WTC11 (cell line): Measurements from ENCODE around the gene NUDT4B.
"Not testable (repeated sequence)": the region's sequence is repeated elsewhere in the genome, so short reads cannot be mapped to it uniquely, and the experiment has no call there.

Experiments
- PREB ChIP-seq: sonication (generic); formaldehyde crosslinking; IDR thresholded peaks from 2 replicates; pipeline ENCODE4 v1.8.1; 2022; ENCODE audit warnings: mild to moderate bottlenecking, missing genetic modification reagents, moderate library complexity, borderline replicate concordance
- ZNF423 ChIP-seq: fragments of 250-450 bp; sonication (Bioruptor Pico); IDR thresholded peaks from 2 replicates; pipeline ENCODE4 v2.1.2; 2022; ENCODE audit warnings: mild to moderate bottlenecking, moderate library complexity
- TF ChIP-seq, protein P1 (sequence below): fragments of 200-600 bp; IDR thresholded peaks from 2 replicates; pipeline ENCODE4 v1.8.0; 2022; ENCODE audit warnings: antibody characterized with exemption
- TF ChIP-seq, protein P2 (sequence below): sonication (generic); formaldehyde crosslinking; IDR thresholded peaks from 2 replicates; pipeline ENCODE4 v1.8.0; 2022; ENCODE audit warnings: mild to moderate bottlenecking, missing genetic modification reagents

DNA sequence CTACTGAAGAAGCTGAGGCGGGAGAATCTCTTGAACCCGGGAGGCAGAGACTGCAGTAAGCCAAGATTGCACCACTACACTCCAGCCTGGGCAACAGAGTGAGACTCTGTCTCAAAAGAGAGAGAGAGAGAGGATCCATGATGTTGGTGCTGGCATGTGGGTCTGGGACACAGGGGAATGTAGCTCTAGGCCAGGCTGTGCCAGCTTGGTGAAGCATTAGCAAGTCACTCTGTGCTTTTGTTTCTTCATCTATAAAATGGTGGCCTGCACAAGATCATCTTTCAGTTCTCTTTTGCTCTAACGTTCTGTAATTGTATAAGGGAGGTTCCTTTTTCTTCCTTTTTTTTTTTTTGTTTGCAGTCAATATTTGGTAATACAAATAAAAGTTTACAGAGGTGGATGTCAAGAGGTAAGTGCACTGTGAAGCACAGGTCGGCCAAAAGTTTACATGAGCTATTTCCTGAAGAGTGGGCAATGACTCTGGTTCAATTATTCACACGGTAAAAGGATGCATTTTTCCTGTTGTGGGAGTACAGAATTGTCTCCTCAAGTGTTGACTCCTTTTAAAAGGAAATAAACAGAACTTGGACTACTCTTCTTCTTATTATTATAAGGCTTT is 44.5 kb upstream of the NUDT4B start:
- TF ChIP-seq, protein P1, sequence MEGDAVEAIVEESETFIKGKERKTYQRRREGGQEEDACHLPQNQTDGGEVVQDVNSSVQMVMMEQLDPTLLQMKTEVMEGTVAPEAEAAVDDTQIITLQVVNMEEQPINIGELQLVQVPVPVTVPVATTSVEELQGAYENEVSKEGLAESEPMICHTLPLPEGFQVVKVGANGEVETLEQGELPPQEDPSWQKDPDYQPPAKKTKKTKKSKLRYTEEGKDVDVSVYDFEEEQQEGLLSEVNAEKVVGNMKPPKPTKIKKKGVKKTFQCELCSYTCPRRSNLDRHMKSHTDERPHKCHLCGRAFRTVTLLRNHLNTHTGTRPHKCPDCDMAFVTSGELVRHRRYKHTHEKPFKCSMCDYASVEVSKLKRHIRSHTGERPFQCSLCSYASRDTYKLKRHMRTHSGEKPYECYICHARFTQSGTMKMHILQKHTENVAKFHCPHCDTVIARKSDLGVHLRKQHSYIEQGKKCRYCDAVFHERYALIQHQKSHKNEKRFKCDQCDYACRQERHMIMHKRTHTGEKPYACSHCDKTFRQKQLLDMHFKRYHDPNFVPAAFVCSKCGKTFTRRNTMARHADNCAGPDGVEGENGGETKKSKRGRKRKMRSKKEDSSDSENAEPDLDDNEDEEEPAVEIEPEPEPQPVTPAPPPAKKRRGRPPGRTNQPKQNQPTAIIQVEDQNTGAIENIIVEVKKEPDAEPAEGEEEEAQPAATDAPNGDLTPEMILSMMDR, result not testable (repeated sequence)
- TF ChIP-seq, protein P2, sequence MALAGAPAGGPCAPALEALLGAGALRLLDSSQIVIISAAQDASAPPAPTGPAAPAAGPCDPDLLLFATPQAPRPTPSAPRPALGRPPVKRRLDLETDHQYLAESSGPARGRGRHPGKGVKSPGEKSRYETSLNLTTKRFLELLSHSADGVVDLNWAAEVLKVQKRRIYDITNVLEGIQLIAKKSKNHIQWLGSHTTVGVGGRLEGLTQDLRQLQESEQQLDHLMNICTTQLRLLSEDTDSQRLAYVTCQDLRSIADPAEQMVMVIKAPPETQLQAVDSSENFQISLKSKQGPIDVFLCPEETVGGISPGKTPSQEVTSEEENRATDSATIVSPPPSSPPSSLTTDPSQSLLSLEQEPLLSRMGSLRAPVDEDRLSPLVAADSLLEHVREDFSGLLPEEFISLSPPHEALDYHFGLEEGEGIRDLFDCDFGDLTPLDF (CRISPR knock-in tag), result not testable (repeated sequence)
- not testable (repeated sequence) for TF ChIP-seq PREB, ZNF423
